PC-3 (cell line): Measurements from ENCODE around the gene APPBP2. TPM values are rescaled to one million over a fixed set of nuclear protein-coding genes. Genes with fewer than 3 reads are reported as not detected.
A peak's percentile ranks its signal among the peaks of the same experiment; 100 is the strongest.

Source experiments
- ATAC-seq: fragments of 200-7000 bp; cut with Tn5 transposase; 2 replicates; pipeline ENCODE4 v1.9.1; 2020; ENCODE audit warnings: mild to moderate bottlenecking, moderate library complexity
- BruUV-seq: library from RNA; stranded (reverse); fragments of 400-500 nt; replicated peaks from 2 replicates; lab custom pipeline; 2021; lab: Mats Ljungman, UMichigan
- CTCF ChIA-PET: fragments of 300-600 bp; sonication (Branson Sonifier 250); formaldehyde crosslinking; loops from one replicate; lab custom pipeline; 2022; ENCODE audit warnings: antibody characterized with exemption; lab: Charles Lee
- POLR2A ChIA-PET: fragments of 300-600 bp; sonication (Branson Sonifier 250); formaldehyde crosslinking; loops from one replicate; lab custom pipeline; 2022; ENCODE audit warnings: antibody characterized with exemption; ENCODE audit not compliant: unreplicated experiment; lab: Charles Lee
- DNase-seq: peaks from one replicate; pipeline ENCODE4 v3.0.0-alpha.2; 2015
- H2AFZ ChIP-seq: fragments of 300-600 bp; sonication (generic); 2 replicates; pipeline ENCODE4 v1.6.0; 2016; ENCODE audit warnings: antibody characterized with exemption, low read length
- H3F3A ChIP-seq: fragments of 300-600 bp; sonication (generic); one replicate; pipeline ENCODE4 v1.6.0; 2017; ENCODE audit warnings: antibody characterized with exemption, low read length, control low read depth, mild to moderate bottlenecking; ENCODE audit not compliant: unreplicated experiment
- H3K27ac ChIP-seq: fragments of 300-600 bp; sonication (generic); 2 replicates; pipeline ENCODE4 v1.5.1; 2016; ENCODE audit warnings: mild to moderate bottlenecking, low read length
- H3K27me3 ChIP-seq: fragments of 300-600 bp; sonication (generic); 2 replicates; pipeline ENCODE4 v1.6.1; 2016; ENCODE audit warnings: low read length, mixed read lengths
- H3K36me3 ChIP-seq: fragments of 300-600 bp; sonication (generic); 2 replicates; pipeline ENCODE4 v1.6.1; 2016; ENCODE audit warnings: low read depth, mixed run types, low read length, mixed read lengths
- H3K4me1 ChIP-seq: fragments of 300-600 bp; sonication (generic); 2 replicates; pipeline ENCODE4 v1.5.1; 2016; ENCODE audit warnings: low read length; ENCODE audit not compliant: insufficient read depth
- H3K4me2 ChIP-seq: fragments of 300-600 bp; sonication (generic); 2 replicates; pipeline ENCODE4 v1.6.0; 2016; ENCODE audit warnings: low read length
- H3K4me3 ChIP-seq: fragments of 300-600 bp; sonication (generic); 2 replicates; pipeline ENCODE4 v1.5.1; 2016; ENCODE audit warnings: mild to moderate bottlenecking, low read length, mixed read lengths
- H3K79me2 ChIP-seq: fragments of 300-600 bp; sonication (generic); 2 replicates; pipeline ENCODE4 v1.6.1; 2017; ENCODE audit warnings: low read length, mixed read lengths
- H3K9ac ChIP-seq: fragments of 300-600 bp; sonication (generic); 2 replicates; pipeline ENCODE4 v1.6.0; 2016; ENCODE audit warnings: mild to moderate bottlenecking, low read length
- H3K9me2 ChIP-seq: fragments of 300-600 bp; sonication (generic); replicated peaks from 2 replicates; pipeline ENCODE4 v1.6.1; 2016; ENCODE audit warnings: mixed run types, low read length, mixed read lengths
- H3K9me3 ChIP-seq: fragments of 300-600 bp; sonication (generic); 2 replicates; pipeline ENCODE4 v1.6.1; 2016; ENCODE audit warnings: low read length, mixed read lengths
- H4K20me1 ChIP-seq: fragments of 300-600 bp; sonication (generic); 2 replicates; pipeline ENCODE4 v1.6.1; 2016; ENCODE audit warnings: low read length, mixed read lengths
- EZH2 ChIP-seq: fragments of 300-600 bp; sonication (generic); IDR thresholded peaks from one replicate; pipeline ENCODE4 v1.6.1; 2017; ENCODE audit warnings: antibody characterized with exemption, mild to moderate bottlenecking, low read length; ENCODE audit not compliant: unreplicated experiment
- EZH2phosphoT487 ChIP-seq: fragments of 300-600 bp; sonication (generic); IDR thresholded peaks from 2 replicates; pipeline ENCODE4 v1.6.1; 2018; ENCODE audit warnings: mild to moderate bottlenecking, antibody characterized with exemption, low read length, borderline replicate concordance
- intact Hi-C: fragments of 100-400 bp; cut with micrococcal nuclease; formaldehyde crosslinking; loops from 2 replicates; pipeline ENCODE4 v1.9.0; 2023
- total RNA-seq: library from RNA; depleted of rRNA; stranded (reverse); fragments of >200 nt; gene quantifications from 2 replicates; pipeline ENCODE4 v1.2.3, GENCODE V29; 2014
- TF ChIP-seq, protein P1 (sequence below): fragments of 300-600 bp; sonication (generic); conservative IDR thresholded peaks from 2 replicates; pipeline ENCODE4 v1.5.1; 2017; ENCODE audit warnings: antibody characterized with exemption, low read depth, mild to moderate bottlenecking, low read length

APPBP2 gene
- total RNA-seq, 1 experiment from 2014 or later = 17.1 TPM

DNA sequence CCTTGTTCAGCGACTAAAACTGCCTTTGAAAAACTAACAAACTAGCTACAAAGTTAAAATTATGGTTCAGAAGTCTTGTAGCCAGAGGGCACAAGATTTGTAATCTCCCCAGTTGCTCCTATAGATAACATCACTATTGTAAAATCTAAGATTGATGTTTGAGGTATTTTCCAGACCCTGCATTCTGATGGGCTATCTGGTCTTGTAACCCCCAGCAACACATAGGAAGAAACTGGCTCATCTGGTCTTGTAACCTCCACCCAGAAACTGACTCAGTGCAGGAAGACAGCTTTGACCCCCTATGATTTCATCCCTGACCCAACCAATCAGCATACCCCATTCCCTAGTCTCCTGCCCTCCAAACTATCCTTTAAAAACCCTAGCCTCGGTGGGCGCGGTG lies 116.0 kb downstream of the APPBP2 start:
- Histone ChIP-seq H3K27ac (no peak overlapping the region), H3K27me3 (no peaks in the 10 kb centered on the region), H3K4me1 (no peaks in the 10 kb centered on the region), H3F3A (no peaks in the 10 kb centered on the region), H3K36me3 (no peaks in the 10 kb centered on the region), H3K9ac (no peak overlapping the region), H3K4me3 (no peak overlapping the region), H2AFZ (no peak overlapping the region), H3K9me3 (0 out of 2 replicates have a peak, but pooled peaks cover 4% of the 10 kb centered on the region), H4K20me1 (no peaks in the 10 kb centered on the region), H3K9me2 (no peaks in the 10 kb centered on the region), H3K4me2 (no peak overlapping the region), H3K79me2 (no peaks in the 10 kb centered on the region)
- DNase-seq (peak; percentile 21), ATAC-seq (no peak)
- intact Hi-C loops = no loop called here
- no TSS peak for BruUV-seq
- ChIA-PET CTCF (no interaction called here), POLR2A (no interaction called here)
- no peak for TF ChIP-seq EZH2phosphoT487
- TF ChIP-seq, protein P1, sequence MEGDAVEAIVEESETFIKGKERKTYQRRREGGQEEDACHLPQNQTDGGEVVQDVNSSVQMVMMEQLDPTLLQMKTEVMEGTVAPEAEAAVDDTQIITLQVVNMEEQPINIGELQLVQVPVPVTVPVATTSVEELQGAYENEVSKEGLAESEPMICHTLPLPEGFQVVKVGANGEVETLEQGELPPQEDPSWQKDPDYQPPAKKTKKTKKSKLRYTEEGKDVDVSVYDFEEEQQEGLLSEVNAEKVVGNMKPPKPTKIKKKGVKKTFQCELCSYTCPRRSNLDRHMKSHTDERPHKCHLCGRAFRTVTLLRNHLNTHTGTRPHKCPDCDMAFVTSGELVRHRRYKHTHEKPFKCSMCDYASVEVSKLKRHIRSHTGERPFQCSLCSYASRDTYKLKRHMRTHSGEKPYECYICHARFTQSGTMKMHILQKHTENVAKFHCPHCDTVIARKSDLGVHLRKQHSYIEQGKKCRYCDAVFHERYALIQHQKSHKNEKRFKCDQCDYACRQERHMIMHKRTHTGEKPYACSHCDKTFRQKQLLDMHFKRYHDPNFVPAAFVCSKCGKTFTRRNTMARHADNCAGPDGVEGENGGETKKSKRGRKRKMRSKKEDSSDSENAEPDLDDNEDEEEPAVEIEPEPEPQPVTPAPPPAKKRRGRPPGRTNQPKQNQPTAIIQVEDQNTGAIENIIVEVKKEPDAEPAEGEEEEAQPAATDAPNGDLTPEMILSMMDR = no peak
- TF ChIP-seq EZH2 = no peak

DNA sequence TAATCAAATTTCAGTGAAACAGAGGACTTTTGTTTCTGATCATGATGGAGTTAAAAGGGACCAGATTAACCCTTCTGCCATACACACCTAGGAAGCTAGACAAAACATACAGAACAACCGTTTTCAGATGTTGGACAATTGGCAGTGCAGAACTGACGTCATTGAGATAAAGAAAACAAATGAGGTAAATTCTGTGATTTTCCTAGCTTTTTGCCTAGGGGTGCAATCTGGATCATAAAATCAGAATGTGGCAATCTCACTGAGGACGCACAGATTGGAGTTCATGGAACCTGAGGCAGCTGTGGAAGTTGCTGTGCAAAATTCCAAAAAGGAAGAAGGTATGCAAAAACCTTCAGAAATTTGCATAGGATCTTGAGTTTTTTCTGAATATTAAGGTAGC lies 119.2 kb downstream of the APPBP2 start:
- H3K9me2 ChIP-seq = no peaks in the 10 kb centered on the region
- no peak for DNase-seq
- no peaks in the 10 kb centered on the region for H3K4me1 ChIP-seq
- H3K9ac ChIP-seq = no peak overlapping the region
- intact Hi-C loops = no loop called here
- ATAC-seq = no peak
- H3K79me2 ChIP-seq = no peaks in the 10 kb centered on the region
- ChIA-PET POLR2A (no interaction called here), CTCF (interaction anchor here (0.5 kb wide), 1 partner anchor 15 kb away, joined by 5 read pairs; the partner anchor contains the start of gene USP32)
- no peaks in the 10 kb centered on the region for H3F3A ChIP-seq
- no peaks in the 10 kb centered on the region for H4K20me1 ChIP-seq
- no peak overlapping the region for H3K4me3 ChIP-seq
- no peak overlapping the region for H3K4me2 ChIP-seq
- H3K27me3 ChIP-seq = no peaks in the 10 kb centered on the region
- no peak overlapping the region for H2AFZ ChIP-seq
- TF ChIP-seq, protein P1 = no peak
- TF ChIP-seq EZH2 (no peak), EZH2phosphoT487 (no peak)
- H3K27ac ChIP-seq = no peak overlapping the region
- BruUV-seq = no TSS peak
- H3K9me3 ChIP-seq = 0 out of 2 replicates have a peak, but pooled peaks cover 4% of the 10 kb centered on the region
- no peaks in the 10 kb centered on the region for H3K36me3 ChIP-seq

DNA sequence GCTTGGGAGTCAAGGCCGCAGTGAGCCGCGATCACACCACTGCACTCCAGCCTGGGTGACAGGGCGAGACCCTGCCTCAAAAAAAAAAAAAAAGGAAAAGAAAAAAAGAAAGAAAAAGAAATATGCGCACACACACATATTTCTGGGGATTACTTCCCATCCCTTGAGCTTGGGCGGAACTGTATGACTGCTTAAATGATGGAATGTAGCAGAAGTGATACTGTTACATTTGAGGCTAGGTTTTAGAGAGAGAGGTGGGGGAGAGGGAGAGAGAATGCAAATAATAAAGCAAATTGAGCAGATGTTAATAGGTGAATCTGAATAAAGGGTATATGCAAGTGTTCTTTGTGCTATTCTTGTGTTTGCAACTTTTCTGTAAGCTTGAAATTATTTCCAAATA lies 122.1 kb downstream of the APPBP2 start:
- ChIA-PET CTCF (no interaction called here), POLR2A (no interaction called here)
- no peaks in the 10 kb centered on the region for H3K79me2 ChIP-seq
- TF ChIP-seq EZH2 (no peak), EZH2phosphoT487 (no peak)
- TF ChIP-seq, protein P1 = no peak
- H4K20me1 ChIP-seq = no peaks in the 10 kb centered on the region
- BruUV-seq = no TSS peak
- H3K9me3 ChIP-seq = no peaks in the 10 kb centered on the region
- H3K27me3 ChIP-seq = no peaks in the 10 kb centered on the region
- H3K9me2 ChIP-seq = no peaks in the 10 kb centered on the region
- no peaks in the 10 kb centered on the region for H3F3A ChIP-seq
- no peak overlapping the region for H3K4me2 ChIP-seq
- DNase-seq (no peak), ATAC-seq (no peak)
- no peak overlapping the region for H3K27ac ChIP-seq
- no peaks in the 10 kb centered on the region for H3K4me1 ChIP-seq
- H3K4me3 ChIP-seq = no peak overlapping the region
- H3K36me3 ChIP-seq = no peaks in the 10 kb centered on the region
- intact Hi-C loops = no loop called here
- H3K9ac ChIP-seq = no peak overlapping the region
- no peak overlapping the region for H2AFZ ChIP-seq
